A673 (cell line): Measurements from ENCODE around the gene OLFM3. TPM values are rescaled to one million over a fixed set of nuclear protein-coding genes. Genes with fewer than 3 reads are reported as not detected.

Experiments
- BruUV-seq: library from RNA; stranded (reverse); fragments of 400-500 nt; replicated peaks from 2 replicates; lab custom pipeline; 2021; lab: Mats Ljungman, UMichigan
- CTCF ChIA-PET: fragments of 300-600 bp; sonication (Branson Sonifier 250); formaldehyde crosslinking; loops from one replicate; lab custom pipeline; 2022; ENCODE audit warnings: antibody characterized with exemption; lab: Charles Lee
- POLR2A ChIA-PET: fragments of 300-600 bp; sonication (Branson Sonifier 250); formaldehyde crosslinking; loops from one replicate; lab custom pipeline; 2022; ENCODE audit warnings: antibody characterized with exemption; ENCODE audit not compliant: low non-redundant PET; lab: Charles Lee
- DNase-seq: peaks from one replicate; pipeline ENCODE4 v3.0.0-alpha.2; 2015; ENCODE audit warnings: low spot score
- H3K27ac ChIP-seq: fragments of 200-600 bp; sonication (generic); 2 replicates; pipeline ENCODE4 v1.5.1; 2016; ENCODE audit warnings: mixed run types, low read depth, mild to moderate bottlenecking, mixed read lengths, antibody characterized with exemption, low read length; ENCODE audit not compliant: poor library complexity, severe bottlenecking
- H3K27me3 ChIP-seq: fragments of 200-600 bp; sonication (generic); replicated peaks from 2 replicates; pipeline ENCODE4 v1.6.1; 2017; ENCODE audit warnings: mixed run types, low read depth, mild to moderate bottlenecking, mixed read lengths, antibody characterized with exemption, low read length; ENCODE audit not compliant: insufficient read depth, poor library complexity
- H3K36me3 ChIP-seq: fragments of 200-600 bp; sonication (generic); 2 replicates; pipeline ENCODE4 v1.6.1; 2016; ENCODE audit warnings: mixed run types, mild to moderate bottlenecking, mixed read lengths, antibody characterized with exemption, low read length; ENCODE audit not compliant: insufficient read depth, poor library complexity, severe bottlenecking
- H3K4me1 ChIP-seq: fragments of 200-600 bp; sonication (generic); 2 replicates; pipeline ENCODE4 v1.6.1; 2017; ENCODE audit warnings: mixed run types, mild to moderate bottlenecking, mixed read lengths, antibody characterized with exemption, low read length; ENCODE audit not compliant: insufficient read depth, poor library complexity, severe bottlenecking
- H3K4me3 ChIP-seq: fragments of 200-600 bp; sonication (generic); 2 replicates; pipeline ENCODE4 v1.5.1; 2016; ENCODE audit warnings: low read depth, mixed run types, mild to moderate bottlenecking, mixed read lengths, low read length; ENCODE audit not compliant: poor library complexity, severe bottlenecking
- H3K9me3 ChIP-seq: fragments of 200-600 bp; sonication (generic); 2 replicates; pipeline ENCODE4 v1.6.1; 2016; ENCODE audit warnings: mixed run types, low read depth, mild to moderate bottlenecking, mixed read lengths, antibody characterized with exemption, low read length; ENCODE audit not compliant: poor library complexity, severe bottlenecking
- CTCF ChIP-seq: fragments of 300-800, 200-600 bp; sonication (generic); conservative IDR thresholded peaks from 2 replicates; pipeline ENCODE4 v1.5.1; 2017; ENCODE audit warnings: low read depth, mild to moderate bottlenecking, antibody characterized with exemption, low read length, moderate library complexity, mixed read lengths
- EZH2 ChIP-seq: fragments of 200-600 bp; sonication (generic); IDR thresholded peaks from 2 replicates; pipeline ENCODE4 v1.6.1; 2017; ENCODE audit warnings: borderline replicate concordance, low read depth, mild to moderate bottlenecking, mixed read lengths, antibody characterized with exemption, low read length; ENCODE audit not compliant: poor library complexity, severe bottlenecking
- intact Hi-C: fragments of 100-400 bp; cut with micrococcal nuclease; formaldehyde crosslinking; loops from one replicate; pipeline ENCODE4 v1.10.0; 2022; ENCODE audit not compliant: unreplicated experiment
- total RNA-seq: library from RNA; stranded (reverse); gene quantifications from 2 replicates; pipeline ENCODE4 v1.2.3, GENCODE V29; 2021

OLFM3 gene
- total RNA-seq, 1 experiment from 2014 or later = 85.0 TPM

GRCh38 chr1:101918277-101918676 lies 78.4 kb downstream of the OLFM3 start:
- no TSS peak for BruUV-seq
- Histone ChIP-seq H3K4me3 (no peak overlapping the region), H3K27ac (no peak overlapping the region), H3K9me3 (no peaks in the 10 kb centered on the region), H3K27me3 (no peaks in the 10 kb centered on the region), H3K4me1 (peaks cover 43% of the 10 kb centered on the region), H3K36me3 (no peaks in the 10 kb centered on the region)
- POLR2A ChIA-PET = interaction anchor here (0.6 kb wide), 1 partner anchor 264 kb away, joined by 3 read pairs; no protein-coding TSS in a partner anchor
- TF ChIP-seq CTCF = no peak
- TF ChIP-seq EZH2 = no peak
- intact Hi-C loops = no loop called here
- no peak for DNase-seq
- CTCF ChIA-PET = no interaction called here

- no peak overlapping the region for H3K27ac ChIP-seq
- H3K27me3 ChIP-seq = no peaks in the 10 kb centered on the region
- BruUV-seq = no TSS peak
- intact Hi-C loops = no loop called here
- DNase-seq = no peak
- no peaks in the 10 kb centered on the region for H3K36me3 ChIP-seq
- H3K9me3 ChIP-seq = no peaks in the 10 kb centered on the region
- ChIA-PET CTCF (no interaction called here), POLR2A (no interaction called here)
- peaks cover 53% of the 10 kb centered on the region for H3K4me1 ChIP-seq
- TF ChIP-seq CTCF = no peak
- H3K4me3 ChIP-seq = no peak overlapping the region
Measured at GRCh38 chr1:101915597-101915996, 81.1 kb downstream of the OLFM3 start.

- BruUV-seq = no TSS peak
- Histone ChIP-seq H3K9me3 (no peaks in the 10 kb centered on the region), H3K36me3 (no peaks in the 10 kb centered on the region), H3K4me1 (peaks cover 52% of the 10 kb centered on the region), H3K4me3 (no peak overlapping the region), H3K27ac (no peak overlapping the region), H3K27me3 (no peaks in the 10 kb centered on the region)
- ChIA-PET POLR2A (no interaction called here), CTCF (no interaction called here)
- TF ChIP-seq CTCF = no peak
- no peak for TF ChIP-seq EZH2
- intact Hi-C loops = no loop called here
- DNase-seq = no peak
Measured at GRCh38 chr1:101914473-101915242, 82.1 kb downstream of the OLFM3 start.
